Measurements from ENCODE around the gene OR6N1.

DNA sequence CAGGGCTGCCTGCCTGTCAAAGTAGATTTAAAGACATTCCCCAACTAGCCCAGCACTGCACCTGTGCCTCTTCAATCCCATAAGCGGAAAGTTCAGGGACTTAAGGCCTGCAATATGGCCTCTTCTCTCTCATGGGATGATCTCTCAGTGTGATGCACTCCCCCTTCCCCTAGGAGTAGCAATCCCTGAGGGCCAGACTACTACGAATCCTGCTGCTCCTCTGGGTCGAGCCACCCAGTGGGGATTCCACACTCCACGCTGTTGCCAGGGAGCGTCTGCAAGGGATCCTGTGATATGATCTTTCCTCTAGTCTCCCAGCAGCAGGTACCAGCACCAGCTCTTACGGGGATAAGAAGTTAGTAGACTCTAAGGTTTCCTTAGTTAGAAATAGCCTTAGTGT is 22.3 kb upstream of the OR6N1 start:
- TF ChIP-seq SUZ12 (IDR thresholded peaks at IDR 0.05; ENCODE audit: extremely low read depth, insufficient read depth, insufficient read length) (no peak), YY1 (IDR thresholded peaks at IDR 0.05; ENCODE audit: insufficient read depth, insufficient read length) (no peak), ZNF274 (IDR thresholded peaks at IDR 0.05; ENCODE audit: low read depth, low read length) (no peak)

Measured in NT2/D1 (cell line).